MM.1S (cell line): ENCODE data around the gene ARRDC3.

ENCODE experiments used
- DNase-seq: peaks from one replicate; pipeline ENCODE4 v3.0.0-alpha.2; 2015
- H2AFZ ChIP-seq: fragments of 300-600 bp; sonication (generic); 2 replicates; pipeline ENCODE4 v1.6.0; 2016; ENCODE audit warnings: antibody characterized with exemption, low read length
- H3F3A ChIP-seq: fragments of 300-600 bp; sonication (generic); 2 replicates; pipeline ENCODE4 v1.6.1; 2016; ENCODE audit warnings: mild to moderate bottlenecking, antibody characterized with exemption, low read length, moderate library complexity, mixed read lengths; ENCODE audit not compliant: insufficient read depth
- H3K27ac ChIP-seq: fragments of 300-600 bp; sonication (generic); 2 replicates; pipeline ENCODE4 v1.5.1; 2016; ENCODE audit warnings: mild to moderate bottlenecking, low read length
- H3K27me3 ChIP-seq: fragments of 300-600 bp; sonication (generic); replicated peaks from 2 replicates; pipeline ENCODE4 v1.6.0; 2016; ENCODE audit warnings: low read length; ENCODE audit not compliant: insufficient read depth
- H3K36me3 ChIP-seq: fragments of 300-600 bp; sonication (generic); replicated peaks from 2 replicates; pipeline ENCODE4 v1.6.1; 2016; ENCODE audit warnings: mild to moderate bottlenecking, low read length, mixed read lengths; ENCODE audit not compliant: insufficient read depth
- H3K4me1 ChIP-seq: fragments of 300-600 bp; sonication (generic); 2 replicates; pipeline ENCODE4 v1.6.1; 2016; ENCODE audit warnings: low read length, mixed read lengths
- H3K4me2 ChIP-seq: fragments of 300-600 bp; sonication (generic); 2 replicates; pipeline ENCODE4 v1.6.0; 2016; ENCODE audit warnings: low read depth, low read length
- H3K4me3 ChIP-seq: fragments of 300-600 bp; sonication (generic); 2 replicates; pipeline ENCODE4 v1.5.1; 2016; ENCODE audit warnings: low read length, mixed read lengths
- H3K79me2 ChIP-seq: fragments of 300-600 bp; sonication (generic); 2 replicates; pipeline ENCODE4 v1.6.1; 2016; ENCODE audit warnings: mixed run types, low read length, mixed read lengths
- H3K9ac ChIP-seq: fragments of 300-600 bp; sonication (generic); 2 replicates; pipeline ENCODE4 v1.6.1; 2016; ENCODE audit warnings: low read length, mixed read lengths
- H3K9me2 ChIP-seq: fragments of 300-600 bp; sonication (generic); replicated peaks from 2 replicates; pipeline ENCODE4 v1.6.1; 2016; ENCODE audit warnings: mild to moderate bottlenecking, low read length, mixed read lengths; ENCODE audit not compliant: insufficient read depth
- H3K9me3 ChIP-seq: fragments of 300-600 bp; sonication (generic); replicated peaks from 2 replicates; pipeline ENCODE4 v1.6.1; 2016; ENCODE audit warnings: mild to moderate bottlenecking, low read length, mixed read lengths; ENCODE audit not compliant: insufficient read depth
- H4K20me1 ChIP-seq: fragments of 300-600 bp; sonication (generic); 2 replicates; pipeline ENCODE4 v1.6.1; 2016; ENCODE audit warnings: mild to moderate bottlenecking, low read length, moderate library complexity, mixed read lengths; ENCODE audit not compliant: insufficient read depth
- CTCF ChIP-seq: fragments of 300-600 bp; sonication (generic); IDR thresholded peaks from 2 replicates; pipeline ENCODE4 v1.5.1; 2016; ENCODE audit warnings: antibody characterized with exemption, low read length, mixed read lengths
- EZH2 ChIP-seq: fragments of 300-600 bp; sonication (generic); optimal IDR thresholded peaks from 2 replicates; pipeline ENCODE3; 2017; ENCODE audit warnings: low read depth, mild to moderate bottlenecking, antibody characterized with exemption, low read length, mixed read lengths
- EZH2phosphoT487 ChIP-seq: fragments of 300-600 bp; sonication (generic); IDR thresholded peaks from 2 replicates; pipeline ENCODE4 v1.6.1; 2018; ENCODE audit warnings: antibody characterized with exemption, low read length

The ARRDC3 gene

GRCh38 chr5:91373006-91373405 lies 10.1 kb downstream of the ARRDC3 start:
- H3K4me3 ChIP-seq = no peak overlapping the region
- no peaks in the 10 kb centered on the region for H3K27me3 ChIP-seq
- no peak for DNase-seq
- H3K9me3 ChIP-seq = no peaks in the 10 kb centered on the region
- peaks cover 55% of the 10 kb centered on the region for H3K36me3 ChIP-seq
- H2AFZ ChIP-seq = no peak overlapping the region
- no peak overlapping the region for H3K27ac ChIP-seq
- no peak overlapping the region for H3K9ac ChIP-seq
- TF ChIP-seq EZH2phosphoT487 = no peak
- H3F3A ChIP-seq = peaks cover 53% of the 10 kb centered on the region
- 0 out of 2 replicates have a peak, but pooled peaks cover 3% of the 10 kb centered on the region for H3K4me1 ChIP-seq
- peaks cover 88% of the 10 kb centered on the region for H3K79me2 ChIP-seq
- no peak overlapping the region for H3K4me2 ChIP-seq
- no peaks in the 10 kb centered on the region for H3K9me2 ChIP-seq
- H4K20me1 ChIP-seq = peaks cover 23% of the 10 kb centered on the region

GRCh38 chr5:91369480-91369879 lies 13.6 kb downstream of the ARRDC3 start:
- no peak for DNase-seq
- peaks cover 23% of the 10 kb centered on the region for H4K20me1 ChIP-seq
- H3K36me3 ChIP-seq = peaks cover 50% of the 10 kb centered on the region

GRCh38 chr5:91367908-91368648 lies 15.0 kb downstream of the ARRDC3 start:
- Histone ChIP-seq H3K27ac (no peak overlapping the region), H3F3A (peaks cover 50% of the 10 kb centered on the region), H3K4me2 (no peak overlapping the region), H3K9me3 (no peaks in the 10 kb centered on the region), H3K36me3 (peaks cover 38% of the 10 kb centered on the region), H4K20me1 (peaks cover 23% of the 10 kb centered on the region), H2AFZ (no peak overlapping the region), H3K79me2 (peaks cover 43% of the 10 kb centered on the region), H3K4me3 (no peak overlapping the region), H3K9ac (no peak overlapping the region), H3K27me3 (no peaks in the 10 kb centered on the region), H3K9me2 (no peaks in the 10 kb centered on the region), H3K4me1 (no peaks in the 10 kb centered on the region)
- TF ChIP-seq EZH2 (no peak), EZH2phosphoT487 (no peak), CTCF (no peak)
- no peak for DNase-seq

More at GRCh38 chr5:91369480-91369879, 13.6 kb downstream of the ARRDC3 start:
- H3F3A ChIP-seq = peaks cover 55% of the 10 kb centered on the region
- H3K27me3 ChIP-seq = no peaks in the 10 kb centered on the region
- H3K27ac ChIP-seq = no peak overlapping the region
- H3K9me2 ChIP-seq = no peaks in the 10 kb centered on the region
- no peak for TF ChIP-seq EZH2
- H3K9me3 ChIP-seq = no peaks in the 10 kb centered on the region
- H3K4me2 ChIP-seq = no peak overlapping the region
- H3K4me3 ChIP-seq = no peak overlapping the region
- no peak overlapping the region for H3K9ac ChIP-seq
- H3K4me1 ChIP-seq = no peaks in the 10 kb centered on the region
- H2AFZ ChIP-seq = no peak overlapping the region
- peaks cover 57% of the 10 kb centered on the region for H3K79me2 ChIP-seq

- TF ChIP-seq CTCF = no peak
- no peak for TF ChIP-seq EZH2
- TF ChIP-seq EZH2phosphoT487 = no peak
- Histone ChIP-seq H3K36me3 (peaks cover 38% of the 10 kb centered on the region), H4K20me1 (peaks cover 23% of the 10 kb centered on the region), H3K4me3 (no peak overlapping the region), H3K27ac (no peak overlapping the region), H3K9ac (no peak overlapping the region), H3K9me2 (no peaks in the 10 kb centered on the region), H3K4me1 (no peaks in the 10 kb centered on the region), H3K4me2 (no peak overlapping the region), H3K9me3 (no peaks in the 10 kb centered on the region), H3K79me2 (peaks cover 36% of the 10 kb centered on the region), H3F3A (peaks cover 50% of the 10 kb centered on the region), H3K27me3 (no peaks in the 10 kb centered on the region), H2AFZ (no peak overlapping the region)
- DNase-seq = no peak
These were observed 15.8 kb downstream of the ARRDC3 start for GRCh38 chr5:91367344-91367743.
